HepG2 (cell line): ENCODE results near the gene REPIN1. TPM values are rescaled to one million over a fixed set of nuclear protein-coding genes. Genes with fewer than 3 reads are reported as not detected.

Source experiments
- ATAC-seq: fragments of 200-7000 bp; cut with Tn5 transposase; 3 replicates; pipeline ENCODE4 v1.9.1; 2020; ENCODE audit warnings: mild to moderate bottlenecking, moderate library complexity
- BruUV-seq: library from RNA; stranded (reverse); fragments of 400-500 nt; replicated peaks from 2 replicates; lab custom pipeline; 2021; lab: Mats Ljungman, UMichigan
- CTCF ChIA-PET: fragments of 300-600 bp; formaldehyde crosslinking; extraction: SDS; loops from one replicate; lab custom pipeline; 2021; ENCODE audit warnings: low total read pairs, inconsistent platforms, low intra/inter-chr PET ratio; lab: Yijun Ruan, JAX
- POLR2A ChIA-PET: fragments of 350-600 bp; sonication (Branson Sonifier 250); formaldehyde crosslinking; loops from one replicate; lab custom pipeline; 2020; ENCODE audit warnings: antibody characterized with exemption, inconsistent platforms; lab: Yijun Ruan, JAX
- DNase-seq: peaks from one replicate; pipeline ENCODE4 v3.0.0-alpha.2; 2015; ENCODE audit warnings: low spot score
- FAIRE-seq: peaks from 3 replicates; lab custom pipeline; 2011; peaks lifted over from hg19 to GRCh38; lab: Jason Lieb, UNC
- H2AFZ ChIP-seq: one replicate; pipeline ENCODE4 v1.6.1; 2011; ENCODE audit warnings: low read length, inconsistent platforms
- H3K27ac ChIP-seq: fragments of 300-600 bp; 3 replicates; pipeline ENCODE4 v1.8.0; 2011; ENCODE audit warnings: mixed run types, mild to moderate bottlenecking, mixed read lengths, low read length, inconsistent platforms; ENCODE audit not compliant: insufficient read depth; ENCODE audit errors: extremely low read length
- H3K27me3 ChIP-seq, 2 experiments: fragments of 200-600 bp in 1 of 2; 2 replicates in 1 of 2; 3 replicates in 1 of 2; pipeline versions ENCODE4 v1.6.0 to v1.8.0; 2011; ENCODE audit warnings: low read length in 2 of 2, mild to moderate bottlenecking in 2 of 2, moderate library complexity in 2 of 2, inconsistent platforms in 1 of 2; ENCODE audit not compliant: insufficient read depth in 2 of 2, control insufficient read depth in 1 of 2
- H3K36me3 ChIP-seq, 2 experiments: fragments of 200-600 bp in 1 of 2; replicated peaks in 1 of 2; 2 replicates in 1 of 2; 3 replicates in 1 of 2; pipeline versions ENCODE4 v1.5.1 to v1.8.0; 2011; ENCODE audit warnings: low read length in 2 of 2, inconsistent platforms in 1 of 2; ENCODE audit not compliant: insufficient read depth in 2 of 2, control insufficient read depth in 1 of 2
- H3K4me1 ChIP-seq: 2 replicates; pipeline ENCODE4 v1.5.1; 2012; ENCODE audit warnings: low read length, inconsistent platforms; ENCODE audit not compliant: insufficient read depth
- H3K4me2 ChIP-seq: 2 replicates; pipeline ENCODE4 v1.6.0; 2011; ENCODE audit warnings: low read depth, low read length, inconsistent platforms
- H3K4me3 ChIP-seq, 3 experiments: fragments of 200-600 bp in 1 of 3; sonication (generic), shearing (Covaris generic) in 1 of 3; replicated peaks in 1 of 3; 2 replicates each; pipeline ENCODE4 v1.5.1; 2011 to 2016; ENCODE audit warnings: low read length in 3 of 3, inconsistent platforms in 2 of 3, low read depth in 2 of 3, mild to moderate bottlenecking in 2 of 3, control low read depth in 1 of 3, mixed read lengths in 1 of 3; ENCODE audit not compliant: insufficient read depth in 1 of 3
- H3K79me2 ChIP-seq: one replicate; pipeline ENCODE4 v1.6.1; 2011; ENCODE audit warnings: low read length, inconsistent platforms; ENCODE audit not compliant: insufficient read depth
- H3K9ac ChIP-seq: 2 replicates; pipeline ENCODE4 v1.6.0; 2011; ENCODE audit warnings: mild to moderate bottlenecking, low read depth, low read length, inconsistent platforms; ENCODE audit not compliant: insufficient read depth
- H3K9me3 ChIP-seq: 2 replicates; pipeline ENCODE4 v1.5.1; 2012; ENCODE audit warnings: mild to moderate bottlenecking, low read length
- H4K20me1 ChIP-seq: 2 replicates; pipeline ENCODE4 v1.6.0; 2011; ENCODE audit warnings: inconsistent platforms, mild to moderate bottlenecking, low read length, moderate library complexity; ENCODE audit not compliant: insufficient read depth
- BORCS8-MEF2B ChIP-seq: sonication (generic); formaldehyde crosslinking; IDR thresholded peaks from 2 replicates; pipeline ENCODE4 v1.8.0; 2022; ENCODE audit warnings: mild to moderate bottlenecking, missing genetic modification reagents
- CHCHD3 ChIP-seq: sonication (generic); formaldehyde crosslinking; IDR thresholded peaks from 2 replicates; pipeline ENCODE4 v1.8.0; 2022; ENCODE audit warnings: mild to moderate bottlenecking, missing genetic modification reagents, moderate library complexity
- E2F2 ChIP-seq: sonication (generic); formaldehyde crosslinking; IDR thresholded peaks from 2 replicates; pipeline ENCODE4 v1.4.0; 2020; ENCODE audit warnings: missing genetic modification reagents, borderline replicate concordance
- FOXO4 ChIP-seq: sonication (generic); formaldehyde crosslinking; conservative IDR thresholded peaks from 2 replicates; pipeline ENCODE4 v1.8.1; 2023; ENCODE audit warnings: missing genetic modification reagents
- HDAC2 ChIP-seq: sonication (generic); formaldehyde crosslinking; IDR thresholded peaks from 2 replicates; pipeline ENCODE4 v1.4.0; 2020; ENCODE audit warnings: missing genetic modification reagents
- HNRNPUL1 ChIP-seq: fragments of 200-400 bp; formaldehyde crosslinking; IDR thresholded peaks from 2 replicates; pipeline ENCODE4 v1.6.1; 2017; ENCODE audit warnings: low read depth, mild to moderate bottlenecking, low read length, moderate library complexity
- HOXA5 ChIP-seq: sonication (generic); formaldehyde crosslinking; IDR thresholded peaks from 2 replicates; pipeline ENCODE4 v1.4.0; 2020; ENCODE audit warnings: missing genetic modification reagents
- NCOA5 ChIP-seq: sonication (generic); formaldehyde crosslinking; IDR thresholded peaks from 2 replicates; pipeline ENCODE4 v1.4.0; 2020; ENCODE audit warnings: missing genetic modification reagents
- NFE2 ChIP-seq: sonication (generic); formaldehyde crosslinking; IDR thresholded peaks from 2 replicates; pipeline ENCODE4 v1.4.0; 2020; ENCODE audit warnings: missing genetic modification reagents
- RBAK ChIP-seq: sonication (generic); formaldehyde crosslinking; IDR thresholded peaks from 2 replicates; pipeline ENCODE4 v1.5.1; 2020; ENCODE audit warnings: mild to moderate bottlenecking, missing genetic modification reagents
- SMARCC2 ChIP-seq: fragments of 450-650 bp; IDR thresholded peaks from 2 replicates; pipeline ENCODE4 v1.6.1; 2017; ENCODE audit warnings: antibody characterized with exemption, mild to moderate bottlenecking
- ZBTB37 ChIP-seq: sonication (generic); formaldehyde crosslinking; IDR thresholded peaks from 2 replicates; pipeline ENCODE4 v1.4.0; 2020; ENCODE audit warnings: mild to moderate bottlenecking, missing genetic modification reagents
- ZNF124 ChIP-seq: sonication (generic); formaldehyde crosslinking; IDR thresholded peaks from 2 replicates; pipeline ENCODE4 v1.4.0; 2020; ENCODE audit warnings: missing genetic modification reagents
- ZNF607 ChIP-seq: sonication (generic); formaldehyde crosslinking; IDR thresholded peaks from 2 replicates; pipeline ENCODE4 v1.5.1; 2020; ENCODE audit warnings: missing genetic modification reagents, mild to moderate bottlenecking, borderline replicate concordance
- WGBS: methylation state at CpG from one replicate; pipeline ENCODE4 v1.1.6; 2017; ENCODE audit warnings: low lambda C conversion rate; 5-methylcytosine and 5-hydroxymethylcytosine counted together
- in situ Hi-C: cut with HindIII; loops from 2 replicates; pipeline ENCODE4 v1.10.0; 2017; ENCODE audit warnings: low pct_unique_long_range_greater_than_20kb; ENCODE audit not compliant: extremely low pct_ligation_motif_present
- intact Hi-C: fragments of 100-400 bp; cut with micrococcal nuclease; formaldehyde crosslinking; loops from one replicate; pipeline ENCODE4 v1.10.0; 2022; ENCODE audit not compliant: unreplicated experiment
- polyA plus RNA-seq, 8 experiments: library from polyadenylated mRNA; depleted of rRNA in 3 of 8; stranded (reverse) in 7 of 8; unstranded in 1 of 8; fragments of >200 nt; fragmentation: Illumina TruSeq in 4 of 8; extraction: Trizol in 4 of 8; gene quantifications; 2 replicates each; pipeline versions ENCODE4 v1.2.1 to v1.2.3, GENCODE V29; 2011 to 2016; ENCODE audit warnings: low read depth in 4 of 8, missing spikeins in 1 of 8, mixed read lengths in 1 of 8; ENCODE audit not compliant: insufficient read depth in 1 of 8
- total RNA-seq, 5 experiments: library from RNA; depleted of rRNA; stranded (reverse); fragments of >200 nt; fragmentation: Illumina TruSeq; extraction: Trizol; gene quantifications; 2 replicates each; pipeline ENCODE4 v1.2.3, GENCODE V29; 2016; ENCODE audit warnings: low read depth in 1 of 5
- TF ChIP-seq, protein P1 (sequence below): sonication (generic); formaldehyde crosslinking; IDR thresholded peaks from 2 replicates; pipeline ENCODE4 v1.4.0; 2020; ENCODE audit warnings: missing genetic modification reagents
- TF ChIP-seq, protein P2 (sequence below): sonication (generic); formaldehyde crosslinking; IDR thresholded peaks from 2 replicates; pipeline ENCODE4 v1.4.0; 2020; ENCODE audit warnings: mild to moderate bottlenecking, low read depth, missing genetic modification reagents

REPIN1 gene
- total and polyA plus RNA-seq, 2 of the 13 experiments (the other 11 are each of a cell fraction or from before 2014, with no cell fraction given), result 69.9 to 108 TPM

- TF ChIP-seq BORCS8-MEF2B (CRISPR knock-in tag), result no peak
- no peak for TF ChIP-seq ZNF124 (CRISPR knock-in tag)
- TF ChIP-seq HNRNPUL1, result no peak
- TF ChIP-seq NCOA5 (CRISPR knock-in tag), result no peak
- TF ChIP-seq, protein P1, sequence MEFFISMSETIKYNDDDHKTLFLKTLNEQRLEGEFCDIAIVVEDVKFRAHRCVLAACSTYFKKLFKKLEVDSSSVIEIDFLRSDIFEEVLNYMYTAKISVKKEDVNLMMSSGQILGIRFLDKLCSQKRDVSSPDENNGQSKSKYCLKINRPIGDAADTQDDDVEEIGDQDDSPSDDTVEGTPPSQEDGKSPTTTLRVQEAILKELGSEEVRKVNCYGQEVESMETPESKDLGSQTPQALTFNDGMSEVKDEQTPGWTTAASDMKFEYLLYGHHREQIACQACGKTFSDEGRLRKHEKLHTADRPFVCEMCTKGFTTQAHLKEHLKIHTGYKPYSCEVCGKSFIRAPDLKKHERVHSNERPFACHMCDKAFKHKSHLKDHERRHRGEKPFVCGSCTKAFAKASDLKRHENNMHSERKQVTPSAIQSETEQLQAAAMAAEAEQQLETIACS (CRISPR knock-in tag), result no peak
- TF ChIP-seq HOXA5, result no peak
Measured at GRCh38 chr7:150410680-150411346, 42.2 kb downstream of the REPIN1 start (continued).

DNA sequence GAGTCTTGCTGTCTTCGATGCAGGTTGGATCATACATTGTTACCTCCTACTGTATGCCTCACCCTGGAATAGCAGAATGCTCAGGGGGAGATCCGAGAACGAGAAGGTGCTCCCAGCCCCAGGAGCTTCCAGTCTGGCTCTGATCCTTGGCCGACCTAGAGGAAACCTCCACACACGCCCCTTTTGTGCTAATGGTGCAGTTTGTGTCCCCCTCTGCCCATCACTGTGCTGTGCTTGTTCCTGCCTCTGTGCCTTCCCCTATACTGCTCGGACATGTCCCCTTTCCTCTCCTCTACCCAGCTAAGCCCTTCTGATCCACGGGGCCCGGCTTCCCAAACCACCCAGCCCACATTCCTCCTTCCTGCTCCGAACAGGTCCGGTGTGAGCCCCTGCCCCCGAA lies 43.0 kb downstream of the REPIN1 start:
- 90% methylated on average over 11 of the region's 11 CpGs for WGBS
- intact Hi-C loops, result no loop called here
- FAIRE-seq (no peak), DNase-seq (no peak), ATAC-seq (no peak)
- TF ChIP-seq NFE2 (CRISPR knock-in tag) (no peak), E2F2 (CRISPR knock-in tag) (no peak), ZBTB37 (CRISPR knock-in tag) (no peak), RBAK (CRISPR knock-in tag) (no peak), CHCHD3 (CRISPR knock-in tag) (no peak), FOXO4 (no peak), HDAC2 (CRISPR knock-in tag) (no peak), ZNF607 (CRISPR knock-in tag) (no peak), SMARCC2 (no peak)
- TF ChIP-seq, protein P2, sequence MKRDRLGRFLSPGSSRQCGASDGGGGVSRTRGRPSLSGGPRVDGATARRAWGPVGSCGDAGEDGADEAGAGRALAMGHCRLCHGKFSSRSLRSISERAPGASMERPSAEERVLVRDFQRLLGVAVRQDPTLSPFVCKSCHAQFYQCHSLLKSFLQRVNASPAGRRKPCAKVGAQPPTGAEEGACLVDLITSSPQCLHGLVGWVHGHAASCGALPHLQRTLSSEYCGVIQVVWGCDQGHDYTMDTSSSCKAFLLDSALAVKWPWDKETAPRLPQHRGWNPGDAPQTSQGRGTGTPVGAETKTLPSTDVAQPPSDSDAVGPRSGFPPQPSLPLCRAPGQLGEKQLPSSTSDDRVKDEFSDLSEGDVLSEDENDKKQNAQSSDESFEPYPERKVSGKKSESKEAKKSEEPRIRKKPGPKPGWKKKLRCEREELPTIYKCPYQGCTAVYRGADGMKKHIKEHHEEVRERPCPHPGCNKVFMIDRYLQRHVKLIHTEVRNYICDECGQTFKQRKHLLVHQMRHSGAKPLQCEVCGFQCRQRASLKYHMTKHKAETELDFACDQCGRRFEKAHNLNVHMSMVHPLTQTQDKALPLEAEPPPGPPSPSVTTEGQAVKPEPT (CRISPR knock-in tag), result no peak
- in situ Hi-C loops, result no loop called here
- H3K4me3 ChIP-seq, result no peak overlapping the region
- H4K20me1 ChIP-seq, result no peaks in the 10 kb centered on the region
- H3K9me3 ChIP-seq, result no peaks in the 10 kb centered on the region
- H3K27me3 ChIP-seq, result no peaks in the 10 kb centered on the region
- H3K9ac ChIP-seq, result no peak overlapping the region
- POLR2A ChIA-PET, result no interaction called here
- H3K36me3 ChIP-seq, result no peaks in the 10 kb centered on the region
- peaks cover 49% of the 10 kb centered on the region for H3K4me1 ChIP-seq
- BruUV-seq, result no TSS peak
- H3K27ac ChIP-seq, result no peak overlapping the region
- H2AFZ ChIP-seq, result no peak overlapping the region
- no peaks in the 10 kb centered on the region for H3K79me2 ChIP-seq
- no peak overlapping the region for H3K4me2 ChIP-seq
- CTCF ChIA-PET, result no interaction called here
